ENCODE measurements around the gene SFMBT1. TPM values are rescaled to one million over a fixed set of nuclear protein-coding genes. Genes with fewer than 3 reads are reported as not detected.

SFMBT1 gene
- total and polyA plus RNA-seq, 7 experiments from 2014 or later = 9.9 to 47.1 (median 30.5) TPM

DNA sequence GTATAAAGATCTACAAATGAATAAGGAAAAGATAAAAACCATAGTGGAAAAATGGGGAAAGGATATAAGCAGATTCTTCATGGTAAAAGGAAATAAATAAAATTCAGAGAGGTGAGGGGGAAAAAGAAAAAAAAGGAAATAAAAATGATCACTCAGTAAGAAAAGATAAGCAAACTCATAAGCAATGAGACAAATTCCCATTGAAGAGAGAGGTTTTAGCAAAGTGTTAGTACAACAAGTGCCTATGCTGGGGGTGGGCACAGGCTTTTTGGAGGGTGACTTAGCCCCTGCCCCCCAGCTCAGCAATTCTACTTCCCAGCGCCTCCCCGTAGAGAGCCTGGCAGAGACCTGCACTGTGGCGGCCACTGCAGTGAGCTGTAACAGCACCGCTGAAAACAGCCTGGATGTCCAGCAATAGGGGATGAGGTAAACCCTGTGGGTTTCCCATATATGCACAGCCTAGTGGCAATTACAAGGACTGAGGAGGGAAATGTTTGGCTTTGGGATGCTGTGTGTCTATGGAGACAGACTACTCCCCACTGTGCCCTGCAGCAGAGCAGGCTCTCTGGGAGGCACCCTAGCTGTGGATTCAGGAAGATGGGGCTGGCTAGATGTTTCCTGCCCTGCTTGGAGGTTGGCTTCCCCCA is 23.7 kb upstream of the SFMBT1 start:
- no peaks in the 10 kb centered on the region for H3K36me3 Mint-ChIP-seq
- ATAC-seq = no peak

DNA sequence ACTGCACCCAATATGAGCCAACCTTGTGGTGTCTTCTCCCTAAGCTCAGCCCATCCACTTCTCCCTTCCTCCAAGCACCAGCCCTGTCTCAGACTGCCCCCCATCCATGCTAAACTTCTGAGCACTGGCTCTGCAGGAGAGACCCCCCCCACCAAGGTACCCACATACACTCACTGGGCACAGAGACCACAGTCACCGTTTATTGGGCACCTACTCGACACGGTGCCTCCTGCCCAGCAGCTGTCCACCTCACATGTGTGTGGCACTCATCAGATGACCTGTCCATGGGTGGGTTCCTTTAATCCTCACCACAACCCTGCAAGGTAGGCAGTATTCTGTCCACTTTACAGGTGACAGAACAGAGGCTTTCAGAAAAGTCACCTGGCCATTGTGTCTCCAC is 22.3 kb upstream of the SFMBT1 start:
- CTCF ChIA-PET = no interaction called here

More for the DNA sequence above, 23.7 kb upstream of the SFMBT1 start:
- H3K4me1 ChIP-seq (ENCODE audit: control insufficient read depth in 2 of 2, insufficient read depth in 2 of 2, low read length in 2 of 2) = peaks cover 9 to 15% of the 10 kb centered on the region in 2 donors
- H3K4me3 Mint-ChIP-seq = no peak overlapping the region
- H3K36me3 ChIP-seq (ENCODE audit: control insufficient read depth in 2 of 3, insufficient read depth in 3 of 3, low read length in 3 of 3) = no peaks in the 10 kb centered on the region
- no peaks in the 10 kb centered on the region for H3K27me3 ChIP-seq (ENCODE audit: control insufficient read depth in 2 of 2, insufficient read depth in 2 of 2, low read length in 2 of 2)
- no peaks in the 10 kb centered on the region for H3K9me3 ChIP-seq (ENCODE audit: control insufficient read depth in 2 of 3, low read length in 3 of 3)
- peaks cover 0 to 15% (median 0%) of the 10 kb centered on the region in 5 donors for H3K27me3 Mint-ChIP-seq
- peaks cover 12 to 22% (median 20%) of the 10 kb centered on the region in 7 donors for H3K4me1 Mint-ChIP-seq
- ChIA-PET CTCF (interaction anchor here (0.7 to 1.8 kb wide), 2 partner anchors 18 to 127 kb away, joined by 3 to 4 read pairs; no protein-coding TSS in a partner anchor), POLR2A (no interaction called here)
- H3K27ac ChIP-seq (ENCODE audit: low read depth, low read length) = no peak overlapping the region
- H3K4me3 ChIP-seq (ENCODE audit: low read length) = no peak overlapping the region
- intact Hi-C loops (cut with micrococcal nuclease) = loop anchor here (5.0 kb wide), 3 partner anchors 37 to 597 kb away; no protein-coding TSS in a partner anchor
- DNase-seq = no peak
- peak overlapping the region in 2 of 9 donors; percentile 36 to 37 for H3K27ac Mint-ChIP-seq
- H3K9me3 Mint-ChIP-seq = no peaks in the 10 kb centered on the region

DNA sequence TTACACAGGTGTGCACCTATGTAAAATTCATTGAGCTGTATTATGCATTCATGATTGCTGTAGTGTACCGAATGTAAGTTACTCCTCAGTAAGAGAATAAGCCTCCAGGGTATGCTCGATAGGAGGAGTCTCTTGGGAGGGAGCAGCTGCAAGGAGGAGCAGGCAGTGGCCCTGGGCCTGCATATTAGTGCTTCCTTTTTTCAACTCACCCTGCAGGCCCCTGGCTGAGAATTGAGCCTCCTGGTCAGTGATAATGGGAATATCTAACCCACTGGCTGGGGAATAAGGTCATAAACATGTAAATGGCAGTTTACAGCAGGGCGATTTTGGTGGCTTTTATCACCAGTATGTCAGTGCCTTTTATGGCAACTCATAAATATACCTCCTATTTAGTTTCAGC is 21.7 kb upstream of the SFMBT1 start:
- intact Hi-C loops (cut with micrococcal nuclease) = no loop called here
- H3K4me1 ChIP-seq (ENCODE audit: control insufficient read depth in 2 of 2, insufficient read depth in 2 of 2, low read length in 2 of 2) = peaks cover 9 to 15% of the 10 kb centered on the region in 2 donors
- POLR2A ChIA-PET = no interaction called here
- no peaks in the 10 kb centered on the region for H3K27me3 ChIP-seq (ENCODE audit: control insufficient read depth in 2 of 2, insufficient read depth in 2 of 2, low read length in 2 of 2)
- CTCF ChIA-PET = no interaction called here
- H3K4me3 ChIP-seq (ENCODE audit: low read length) = no peak overlapping the region
- Mint-ChIP-seq H3K36me3 (no peaks in the 10 kb centered on the region), H3K4me3 (no peak overlapping the region), H3K4me1 (peaks cover 4 to 14% (median 8%) of the 10 kb centered on the region in 7 donors), H3K27me3 (peaks cover 0 to 26% (median 0%) of the 10 kb centered on the region in 5 donors), H3K9me3 (no peaks in the 10 kb centered on the region), H3K27ac (no peak overlapping the region)
- no peaks in the 10 kb centered on the region for H3K36me3 ChIP-seq (ENCODE audit: control insufficient read depth in 2 of 3, insufficient read depth in 3 of 3, low read length in 3 of 3)
- ATAC-seq = no peak
- DNase-seq = no peak
- no peaks in the 10 kb centered on the region for H3K9me3 ChIP-seq (ENCODE audit: control insufficient read depth in 2 of 3, low read length in 3 of 3)
- no peak overlapping the region for H3K27ac ChIP-seq (ENCODE audit: low read depth, low read length)

More for the DNA sequence above, 22.3 kb upstream of the SFMBT1 start:
- Histone ChIP-seq H3K36me3 (ENCODE audit: control insufficient read depth in 2 of 3, insufficient read depth in 3 of 3, low read length in 3 of 3) (no peaks in the 10 kb centered on the region), H3K4me3 (ENCODE audit: low read length) (no peak overlapping the region), H3K4me1 (ENCODE audit: control insufficient read depth in 2 of 2, insufficient read depth in 2 of 2, low read length in 2 of 2) (peaks cover 9 to 15% of the 10 kb centered on the region in 2 donors), H3K27me3 (ENCODE audit: control insufficient read depth in 2 of 2, insufficient read depth in 2 of 2, low read length in 2 of 2) (no peaks in the 10 kb centered on the region), H3K27ac (ENCODE audit: low read depth, low read length) (no peak overlapping the region), H3K9me3 (ENCODE audit: control insufficient read depth in 2 of 3, low read length in 3 of 3) (no peaks in the 10 kb centered on the region)
- Mint-ChIP-seq H3K4me3 (no peak overlapping the region), H3K27me3 (peaks cover 0 to 22% (median 0%) of the 10 kb centered on the region in 5 donors), H3K9me3 (no peaks in the 10 kb centered on the region), H3K36me3 (no peaks in the 10 kb centered on the region), H3K27ac (no peak overlapping the region), H3K4me1 (peaks cover 8 to 18% (median 13%) of the 10 kb centered on the region in 7 donors)
- DNase-seq = no peak
- intact Hi-C loops (cut with micrococcal nuclease) = no loop called here
- POLR2A ChIA-PET = no interaction called here
- no peak for ATAC-seq

DNA sequence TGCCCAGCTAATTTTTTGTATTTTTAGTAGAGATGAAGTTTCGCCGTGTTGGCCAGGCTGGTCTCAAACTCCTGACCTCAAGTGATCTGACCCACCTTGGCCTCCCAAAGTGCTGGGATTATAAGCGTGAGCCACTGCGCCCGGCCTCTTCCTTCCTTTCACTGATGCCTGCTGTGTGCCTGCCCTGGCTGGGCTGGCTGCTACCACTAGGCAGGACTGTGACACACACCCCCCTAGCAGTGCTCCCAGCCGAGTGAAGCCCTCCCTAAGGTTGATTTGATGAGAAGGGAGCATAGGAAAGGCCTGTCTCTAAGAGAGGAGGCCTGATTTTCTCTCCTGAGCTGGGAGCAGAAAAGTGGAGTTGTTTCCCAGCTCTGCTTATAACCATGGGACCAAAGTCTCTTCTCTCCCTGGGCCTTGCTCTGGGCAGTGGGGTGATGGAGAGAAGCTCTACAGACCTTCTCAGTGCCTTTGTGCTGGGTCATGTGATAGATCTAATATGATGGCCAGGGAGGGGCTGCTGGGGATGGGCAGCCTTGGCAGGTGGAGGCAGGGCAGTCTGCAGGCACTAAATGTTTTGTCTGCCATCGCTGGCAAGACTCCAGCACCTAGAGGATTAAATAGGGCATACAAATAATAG is 20.1 kb upstream of the SFMBT1 start:
- Histone ChIP-seq H3K4me3 (ENCODE audit: low read length) (no peak overlapping the region), H3K27me3 (ENCODE audit: control insufficient read depth in 2 of 2, insufficient read depth in 2 of 2, low read length in 2 of 2) (no peaks in the 10 kb centered on the region), H3K36me3 (ENCODE audit: control insufficient read depth in 2 of 3, insufficient read depth in 3 of 3, low read length in 3 of 3) (no peaks in the 10 kb centered on the region), H3K9me3 (ENCODE audit: control insufficient read depth in 2 of 3, low read length in 3 of 3) (no peaks in the 10 kb centered on the region), H3K27ac (ENCODE audit: low read depth, low read length) (no peak overlapping the region), H3K4me1 (ENCODE audit: control insufficient read depth in 2 of 2, insufficient read depth in 2 of 2, low read length in 2 of 2) (no peaks in the 10 kb centered on the region)
- Mint-ChIP-seq H3K9me3 (no peaks in the 10 kb centered on the region), H3K27ac (no peak overlapping the region), H3K4me1 (peaks cover 0 to 7% (median 0%) of the 10 kb centered on the region in 7 donors), H3K4me3 (no peak overlapping the region), H3K27me3 (peaks cover 0 to 41% (median 0%) of the 10 kb centered on the region in 5 donors), H3K36me3 (no peaks in the 10 kb centered on the region)
- ChIA-PET CTCF (no interaction called here), POLR2A (no interaction called here)
- intact Hi-C loops (cut with micrococcal nuclease) = no loop called here
- no peak for ATAC-seq
- DNase-seq = peak in 1 of 9 donors; percentile 6

DNA sequence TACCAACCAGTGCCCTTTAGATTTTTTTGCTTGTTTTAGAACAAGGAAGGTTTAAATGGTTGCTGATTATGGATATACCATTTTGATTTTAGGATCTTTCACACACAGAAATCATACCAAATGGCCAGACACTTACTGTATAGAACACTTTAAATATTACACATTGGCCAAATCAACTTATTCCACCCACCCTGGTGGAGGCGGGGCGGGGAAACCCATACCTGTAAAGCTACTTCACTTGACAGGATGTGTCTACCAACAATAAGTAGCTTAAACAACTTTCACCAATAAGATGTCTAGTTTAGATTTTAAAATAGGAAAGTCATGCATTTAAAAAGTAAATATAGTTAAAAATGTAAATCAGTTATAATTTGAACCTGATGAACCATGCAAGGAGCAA is 17.0 kb upstream of the SFMBT1 start:
- CTCF ChIA-PET = no interaction called here
- POLR2A ChIA-PET = no interaction called here
- Mint-ChIP-seq H3K27ac (no peak overlapping the region), H3K9me3 (no peaks in the 10 kb centered on the region), H3K36me3 (no peaks in the 10 kb centered on the region), H3K27me3 (peaks cover 0 to 49% (median 0%) of the 10 kb centered on the region in 5 donors), H3K4me1 (no peaks in the 10 kb centered on the region), H3K4me3 (no peak overlapping the region)
- no peak overlapping the region for H3K27ac ChIP-seq (ENCODE audit: low read depth, low read length)
- intact Hi-C loops (cut with micrococcal nuclease) = no loop called here
- no peak overlapping the region for H3K4me3 ChIP-seq (ENCODE audit: low read length)
- ATAC-seq (no peak), DNase-seq (no peak)
- H3K9me3 ChIP-seq (ENCODE audit: control insufficient read depth in 2 of 3, low read length in 3 of 3) = no peaks in the 10 kb centered on the region
- no peaks in the 10 kb centered on the region for H3K36me3 ChIP-seq (ENCODE audit: control insufficient read depth in 2 of 3, insufficient read depth in 3 of 3, low read length in 3 of 3)
- no peaks in the 10 kb centered on the region for H3K4me1 ChIP-seq (ENCODE audit: control insufficient read depth in 2 of 2, insufficient read depth in 2 of 2, low read length in 2 of 2)
- H3K27me3 ChIP-seq (ENCODE audit: control insufficient read depth in 2 of 2, insufficient read depth in 2 of 2, low read length in 2 of 2) = no peaks in the 10 kb centered on the region

DNA sequence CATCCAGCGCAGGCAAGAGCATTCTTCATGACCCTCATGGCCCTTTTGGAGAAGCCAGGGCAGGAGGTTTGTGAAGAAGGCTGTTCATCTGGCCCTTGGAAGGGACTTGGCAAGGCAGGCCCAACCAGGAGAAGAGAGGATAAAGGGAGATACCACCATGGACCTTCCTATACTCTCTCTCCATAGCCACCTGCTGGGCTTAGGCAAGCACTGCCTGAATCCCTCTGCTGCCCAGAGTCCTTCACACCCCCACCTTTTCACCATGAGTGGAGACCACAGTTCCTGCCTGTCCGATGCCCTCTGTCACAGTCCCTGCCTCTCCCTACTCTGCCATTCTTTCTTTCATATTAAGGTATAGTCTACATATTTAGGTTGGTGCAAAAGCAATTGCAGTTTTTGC is 10.6 kb upstream of the SFMBT1 start:
- CTCF ChIA-PET = no interaction called here

More for the DNA sequence above, 10.6 kb upstream of the SFMBT1 start:
- H3K27ac Mint-ChIP-seq = no peak overlapping the region
- H3K36me3 ChIP-seq (ENCODE audit: control insufficient read depth in 2 of 3, insufficient read depth in 3 of 3, low read length in 3 of 3) = no peaks in the 10 kb centered on the region
- H3K9me3 ChIP-seq (ENCODE audit: control insufficient read depth in 2 of 3, low read length in 3 of 3) = no peaks in the 10 kb centered on the region
- H3K4me1 ChIP-seq (ENCODE audit: control insufficient read depth in 2 of 2, insufficient read depth in 2 of 2, low read length in 2 of 2) = no peaks in the 10 kb centered on the region
- no peaks in the 10 kb centered on the region for H3K36me3 Mint-ChIP-seq
- no peaks in the 10 kb centered on the region for H3K9me3 Mint-ChIP-seq
- no peaks in the 10 kb centered on the region for H3K27me3 ChIP-seq (ENCODE audit: control insufficient read depth in 2 of 2, insufficient read depth in 2 of 2, low read length in 2 of 2)
- no peak overlapping the region for H3K4me3 Mint-ChIP-seq
- H3K4me3 ChIP-seq (ENCODE audit: low read length) = no peak overlapping the region
- DNase-seq (no peak), ATAC-seq (no peak)
- H3K4me1 Mint-ChIP-seq = peaks cover 0 to 3% (median 0%) of the 10 kb centered on the region in 7 donors
- POLR2A ChIA-PET = interaction anchor here (1.1 kb wide), 1 partner anchor 12 kb away, joined by 3 read pairs; no protein-coding TSS in a partner anchor
- intact Hi-C loops (cut with micrococcal nuclease) = no loop called here
- H3K27me3 Mint-ChIP-seq = peaks cover 0 to 19% (median 0%) of the 10 kb centered on the region in 5 donors
- H3K27ac ChIP-seq (ENCODE audit: low read depth, low read length) = no peak overlapping the region
